Measurements from ENCODE around the gene GP5. TPM values are rescaled to one million over a fixed set of nuclear protein-coding genes. Genes with fewer than 3 reads are reported as not detected.

The GP5 gene
- total RNA-seq, 1 experiment from 2014 or later: 0.05 TPM

GRCh38 chr3:194422188-194422587, 23.1 kb upstream of the GP5 start:
- no peak for DNase-seq (ENCODE audit: low read depth, low spot score)
- ATAC-seq: 0 out of 2 replicates have a peak, but pooled peaks have one; percentile 59
- Histone ChIP-seq H3K4me3 (ENCODE audit: low read depth in 2 of 2, low read length in 2 of 2) (no peak overlapping the region), H3K4me1 (ENCODE audit: control insufficient read depth, insufficient read depth, low read length) (no peaks in the 10 kb centered on the region), H3K9me3 (ENCODE audit: control insufficient read depth, insufficient read depth, low read depth, low read length) (no peaks in the 10 kb centered on the region), H3K36me3 (ENCODE audit: control insufficient read depth, insufficient read depth, low read length) (peaks cover 49% of the 10 kb centered on the region), H3K27ac (ENCODE audit: low read length) (no peak overlapping the region), H3K27me3 (ENCODE audit: control insufficient read depth, insufficient read depth, low read length) (no peaks in the 10 kb centered on the region)
- POLR2A ChIA-PET: no interaction called here
- intact Hi-C loops (cut with micrococcal nuclease; ENCODE audit: unreplicated experiment): loop anchor here (10.0 kb wide), 1 partner anchor 63 kb away; the partner anchor contains the start of gene ATP13A3
- in situ Hi-C loops (cut with HindIII; ENCODE audit: low pct_unique_long_range_greater_than_20kb, low sequenced_read_pairs): no loop called here
- TF ChIP-seq TCF7L2 (IDR thresholded peaks at IDR 0.05; ENCODE audit: low read depth, low read length) (no peak), REST (IDR thresholded peaks at IDR 0.05; ENCODE audit: insufficient read depth in 1 of 2, low read depth in 2 of 2, low read length in 1 of 2) (no peak)
- CTCF ChIA-PET: no interaction called here
- BruUV-seq (replicated peaks): no TSS peak

GRCh38 chr3:194418671-194419070, 19.6 kb upstream of the GP5 start:
- TF ChIP-seq CTCF (IDR thresholded peaks at IDR 0.05) (no peak), SIN3A (IDR thresholded peaks at IDR 0.05; ENCODE audit: borderline replicate concordance, insufficient read depth, low read depth, low read length) (no peak), POLR2AphosphoS5 (IDR thresholded peaks at IDR 0.05; ENCODE audit: low read depth, low read length) (no peak), TCF7L2 (IDR thresholded peaks at IDR 0.05; ENCODE audit: low read depth, low read length) (no peak), REST (IDR thresholded peaks at IDR 0.05; ENCODE audit: insufficient read depth in 1 of 2, low read depth in 2 of 2, low read length in 1 of 2) (no peak)
- intact Hi-C loops (cut with micrococcal nuclease; ENCODE audit: unreplicated experiment) (no loop called here), in situ Hi-C loops (cut with HindIII; ENCODE audit: low pct_unique_long_range_greater_than_20kb, low sequenced_read_pairs) (no loop called here)
- H3K4me3 ChIP-seq (ENCODE audit: low read depth in 2 of 2, low read length in 2 of 2): no peak overlapping the region
- ChIA-PET POLR2A (no interaction called here), CTCF (no interaction called here)
- TSS peak; percentile 1 for BruUV-seq (replicated peaks)
- H3K4me1 ChIP-seq (ENCODE audit: control insufficient read depth, insufficient read depth, low read length): no peaks in the 10 kb centered on the region
- H3K27ac ChIP-seq (ENCODE audit: low read length): no peak overlapping the region
- H3K27me3 ChIP-seq (ENCODE audit: control insufficient read depth, insufficient read depth, low read length): no peaks in the 10 kb centered on the region
- no peaks in the 10 kb centered on the region for H3K9me3 ChIP-seq (ENCODE audit: control insufficient read depth, insufficient read depth, low read depth, low read length)
- H3K36me3 ChIP-seq (ENCODE audit: control insufficient read depth, insufficient read depth, low read length): peaks cover 22% of the 10 kb centered on the region
- DNase-seq (ENCODE audit: low read depth, low spot score) (no peak), ATAC-seq (no peak)
